Type B pancreatic cell (in vitro differentiated cells): ENCODE results near the gene PAQR5. TPM values are rescaled to one million over a fixed set of nuclear protein-coding genes. Genes with fewer than 3 reads are reported as not detected.

Experiments
- DNase-seq: peaks from one replicate; pipeline ENCODE4 v3.0.0; 2021; ENCODE audit warnings: mixed read lengths; ENCODE audit not compliant: unreplicated experiment; ENCODE audit errors: extremely low spot score
- H3K27ac Mint-ChIP-seq: 2 replicates; pipeline ENCODE4 v1.8.0; 2021; ENCODE audit warnings: mild to moderate bottlenecking, mixed read lengths
- H3K27me3 Mint-ChIP-seq: 2 replicates; pipeline ENCODE4 v1.8.0; 2021; ENCODE audit warnings: mixed read lengths
- H3K36me3 Mint-ChIP-seq: 2 replicates; pipeline ENCODE4 v1.8.0; 2021; ENCODE audit warnings: mixed read lengths
- H3K4me1 Mint-ChIP-seq: one replicate; pipeline ENCODE4 v1.8.0; 2021; ENCODE audit warnings: mixed read lengths; ENCODE audit not compliant: unreplicated experiment
- H3K4me3 Mint-ChIP-seq: 2 replicates; pipeline ENCODE4 v1.8.0; 2021; ENCODE audit warnings: mild to moderate bottlenecking, mixed read lengths
- H3K9me3 Mint-ChIP-seq: 2 replicates; pipeline ENCODE4 v1.8.0; 2021; ENCODE audit warnings: mixed read lengths
- CTCF ChIP-seq: fragments of 200-600 bp; sonication (generic); conservative IDR thresholded peaks from 2 replicates; pipeline ENCODE4 v1.5.0; 2021; ENCODE audit warnings: antibody characterized with exemption, mild to moderate bottlenecking
- total RNA-seq: library from RNA; stranded (reverse); gene quantifications from 2 replicates; pipeline ENCODE4 v1.2.1, GENCODE V29; 2021; ENCODE audit warnings: low replicate concordance

The PAQR5 gene
- total RNA-seq, 1 donor from 2014 or later = 7.8 TPM

- H3K36me3 Mint-ChIP-seq = no peaks in the 10 kb centered on the region
- H3K4me1 Mint-ChIP-seq = peaks cover 27% of the 10 kb centered on the region
- no peak for TF ChIP-seq CTCF
- H3K9me3 Mint-ChIP-seq = no peaks in the 10 kb centered on the region
- H3K27me3 Mint-ChIP-seq = no peaks in the 10 kb centered on the region
- H3K27ac Mint-ChIP-seq = peak overlapping the region; percentile 89
- peak overlapping the region; percentile 27 for H3K4me3 Mint-ChIP-seq
- no peak for DNase-seq
These were observed 95.2 kb downstream of the PAQR5 start for GRCh38 chr15:69393831-69394491.

- DNase-seq = peak; percentile 93
- peak overlapping the region; percentile 27 for H3K4me3 Mint-ChIP-seq
These were observed 96.0 kb downstream of the PAQR5 start for GRCh38 chr15:69394556-69395282.

GRCh38 chr15:69395460-69395859, 96.7 kb downstream of the PAQR5 start:
- Mint-ChIP-seq H3K27me3 (no peaks in the 10 kb centered on the region), H3K36me3 (no peaks in the 10 kb centered on the region), H3K9me3 (no peaks in the 10 kb centered on the region), H3K27ac (no peak overlapping the region), H3K4me3 (no peak overlapping the region), H3K4me1 (peaks cover 27% of the 10 kb centered on the region)
- DNase-seq = no peak
- TF ChIP-seq CTCF = no peak

More at GRCh38 chr15:69394556-69395282, 96.0 kb downstream of the PAQR5 start:
- peak; percentile 96 for TF ChIP-seq CTCF
- peaks cover 27% of the 10 kb centered on the region for H3K4me1 Mint-ChIP-seq
- no peaks in the 10 kb centered on the region for H3K9me3 Mint-ChIP-seq
- H3K36me3 Mint-ChIP-seq = no peaks in the 10 kb centered on the region
- H3K27ac Mint-ChIP-seq = peak overlapping the region; percentile 89
- no peaks in the 10 kb centered on the region for H3K27me3 Mint-ChIP-seq

- Mint-ChIP-seq H3K36me3 (no peaks in the 10 kb centered on the region), H3K27ac (no peak overlapping the region), H3K27me3 (no peaks in the 10 kb centered on the region), H3K4me1 (peaks cover 26% of the 10 kb centered on the region), H3K9me3 (no peaks in the 10 kb centered on the region), H3K4me3 (no peak overlapping the region)
- no peak for DNase-seq
- TF ChIP-seq CTCF = no peak
These were observed 97.3 kb downstream of the PAQR5 start for GRCh38 chr15:69395991-69396390.

GRCh38 chr15:69398491-69398891, 99.8 kb downstream of the PAQR5 start:
- TF ChIP-seq CTCF = no peak
- no peak overlapping the region for H3K27ac Mint-ChIP-seq
- no peak overlapping the region for H3K4me3 Mint-ChIP-seq
- peaks cover 15% of the 10 kb centered on the region for H3K4me1 Mint-ChIP-seq
- H3K36me3 Mint-ChIP-seq = no peaks in the 10 kb centered on the region
- no peaks in the 10 kb centered on the region for H3K9me3 Mint-ChIP-seq
- DNase-seq = no peak
- H3K27me3 Mint-ChIP-seq = no peaks in the 10 kb centered on the region
